Right lobe of liver (tissue), 6 donors: ENCODE data around the gene EPO. TPM values are rescaled to one million over a fixed set of nuclear protein-coding genes. Genes with fewer than 3 reads are reported as not detected.

Experiments
- ATAC-seq, 4 donors: fragments of 200-7000 bp; cut with Tn5 transposase; one replicate each; pipeline ENCODE4 v1.9.1; 2020; ENCODE audit warnings: mild to moderate bottlenecking in 4 of 4, moderate library complexity in 4 of 4
- DNase-seq, 3 donors: peaks; one replicate each; pipeline ENCODE4 v3.0.0-alpha.2; 2020
- H3K27ac ChIP-seq, 3 donors: fragments of 200-600 bp; one replicate each; pipeline ENCODE4 v1.8.0; 2022
- H3K27me3 ChIP-seq, 2 donors: fragments of 200-600 bp; one replicate each; pipeline ENCODE4 v1.8.0; 2022
- H3K36me3 ChIP-seq, 4 donors: fragments of 200-600 bp; sonication (generic) in 1 of 4; one replicate each; pipeline versions ENCODE4 v1.5.1 to v1.8.0; 2017 to 2022; ENCODE audit warnings: control low read depth in 1 of 4
- H3K4me1 ChIP-seq, 4 donors: fragments of 200-600 bp; sonication (generic) in 1 of 4; one replicate each; pipeline versions ENCODE4 v1.5.1 to v1.8.0; 2017 to 2022; ENCODE audit warnings: control low read depth in 1 of 4
- H3K4me3 ChIP-seq, 3 donors: fragments of 200-600 bp; one replicate each; pipeline ENCODE4 v1.8.0; 2022
- H3K9me3 ChIP-seq, 4 donors: fragments of 200-600 bp; sonication (generic) in 1 of 4; one replicate each; pipeline versions ENCODE4 v1.5.1 to v1.8.0; 2017 to 2022; ENCODE audit warnings: control low read depth in 1 of 4
- CTCF ChIP-seq, 4 donors: fragments of 200-600 bp in 3 of 4; fragments of 450-650 bp in 1 of 4; IDR thresholded peaks; one replicate each; pipeline versions ENCODE4 v1.5.1 to v1.8.0; 2016 to 2022; ENCODE audit warnings: antibody characterized with exemption in 4 of 4, mild to moderate bottlenecking in 2 of 4
- POLR2A ChIP-seq: fragments of 450-650 bp; IDR thresholded peaks from one replicate; pipeline ENCODE4 v1.6.1; 2017; ENCODE audit warnings: antibody characterized with exemption, mild to moderate bottlenecking
- WGBS: methylation state at CpG from one replicate; pipeline ENCODE4 v1.1.6; 2018; ENCODE audit warnings: low coverage, low lambda C conversion rate; ENCODE audit not compliant: insufficient coverage; ENCODE audit errors: missing lambda C conversion rate; 5-methylcytosine and 5-hydroxymethylcytosine counted together
- intact Hi-C, 2 donors: fragments of 100-400 bp; cut with DNase I; formaldehyde crosslinking; loops; one replicate each; pipeline versions ENCODE4 v1.11.2 to v1.14.1; 2022
- total RNA-seq, 6 experiments: library from RNA; depleted of rRNA in 2 of 6; stranded (reverse); fragments of >200 nt in 2 of 6; fragmentation: NEBNext Ultra II Directional in 3 of 6; extraction: Animal tissue kit (Norgen Biotek cat#: 25700) in 3 of 6; gene quantifications; one replicate each; pipeline versions ENCODE4 v1.1.0 to v1.2.4, GENCODE V29; 2016 to 2023
- donor health status: DM: no; HTN: yes; CAD: no.
- donor health status: DM: no; HTN: no; CAD: no.
- donor health status: DM: no; HTN: no; CAD: no.
- donor health status: DM: no; HTN: yes; CAD: no.
- donor health status: DM: no; HTN: yes; CAD: no.

EPO gene
- total RNA-seq, 6 experiments from 2014 or later: 0.20 to 84.5 (median 12.7) TPM

- TF ChIP-seq POLR2A: no peak
- no peak for TF ChIP-seq CTCF (IDR thresholded peaks at IDR 0.05)
- no peak for ATAC-seq
- peaks cover 0 to 61% (median 26%) of the 10 kb centered on the region in 4 donors for H3K36me3 ChIP-seq
- H3K27me3 ChIP-seq: no peaks in the 10 kb centered on the region
- WGBS: 60% methylated on average over 10 of the region's 25 CpGs
- H3K4me3 ChIP-seq: no peak overlapping the region
- intact Hi-C loops: loop anchor here (10.0 kb wide), 3 partner anchors 53 to 213 kb away; partner anchors contain the start of gene TSC22D4 (in 2 of the 2)
- no peak for DNase-seq
- H3K4me1 ChIP-seq: peaks cover 2 to 15% (median 8%) of the 10 kb centered on the region in 4 donors
- no peak overlapping the region for H3K27ac ChIP-seq
- no peaks in the 10 kb centered on the region for H3K9me3 ChIP-seq
Measured at GRCh38 chr7:100687751-100688300, 32.4 kb upstream of the EPO start.

- H3K36me3 ChIP-seq: peaks cover 0 to 55% (median 26%) of the 10 kb centered on the region in 4 donors
- H3K27ac ChIP-seq: no peak overlapping the region
- DNase-seq (peak in 1 of 3 donors; percentile 15), ATAC-seq (no peak)
- peaks cover 2 to 19% (median 10%) of the 10 kb centered on the region in 4 donors for H3K4me1 ChIP-seq
- no peak overlapping the region for H3K4me3 ChIP-seq
- WGBS: 88% methylated on average over 14 of the region's 16 CpGs
- intact Hi-C loops: loop anchor here (10.0 kb wide), 3 partner anchors 54 to 214 kb away; partner anchors contain the start of gene TSC22D4 (in 2 of the 2)
- H3K27me3 ChIP-seq: no peaks in the 10 kb centered on the region
- no peaks in the 10 kb centered on the region for H3K9me3 ChIP-seq
- TF ChIP-seq POLR2A: no peak
Measured at GRCh38 chr7:100688326-100688860, 31.9 kb upstream of the EPO start.

GRCh38 chr7:100689230-100690135, 30.8 kb upstream of the EPO start:
- no peak overlapping the region for H3K4me3 ChIP-seq
- TF ChIP-seq CTCF (IDR thresholded peaks at IDR 0.05): no peak
- no peak for TF ChIP-seq POLR2A
- H3K36me3 ChIP-seq: peaks cover 0 to 44% (median 20%) of the 10 kb centered on the region in 4 donors
- no peak overlapping the region for H3K27ac ChIP-seq
- intact Hi-C loops: loop anchor here (5.0 to 10.0 kb wide), 5 partner anchors 55 to 215 kb away; partner anchors contain the start of genes TSC22D4 (in 2 of the 2) and SAP25 (in 1 of the 2)
- peak in 2 of 3 donors; percentile 21 to 47 for DNase-seq
- no peaks in the 10 kb centered on the region for H3K27me3 ChIP-seq
- no peak for ATAC-seq
- 87% methylated on average over 4 of the region's 18 CpGs for WGBS
- peaks cover 2 to 19% (median 10%) of the 10 kb centered on the region in 4 donors for H3K4me1 ChIP-seq
- H3K9me3 ChIP-seq: no peaks in the 10 kb centered on the region

GRCh38 chr7:100691676-100692577, 28.3 kb upstream of the EPO start:
- intact Hi-C loops: loop anchor here (5.0 to 10.0 kb wide), 2 partner anchors 120 to 127 kb away; partner anchors contain the start of gene SAP25 (in 1 of the 2)
- Histone ChIP-seq H3K9me3 (no peaks in the 10 kb centered on the region), H3K36me3 (peaks cover 0 to 21% (median 7%) of the 10 kb centered on the region in 4 donors), H3K4me3 (no peak overlapping the region), H3K27ac (no peak overlapping the region), H3K4me1 (peaks cover 2 to 19% (median 10%) of the 10 kb centered on the region in 4 donors), H3K27me3 (no peaks in the 10 kb centered on the region)
- DNase-seq: peak; percentile 81 to 83 (median 82)
- peak; percentile 80 to 86 (median 84) for ATAC-seq
- 29% methylated on average over 24 of the region's 28 CpGs for WGBS
- TF ChIP-seq CTCF (IDR thresholded peaks at IDR 0.05) (peak; percentile 85 to 91 (median 90)), POLR2A (no peak)
